HUES48 (cell line): ENCODE results near the gene HRH2.

Experiments used
- H3K27ac ChIP-seq: one replicate; pipeline ENCODE4 v1.7.0; 2013; ENCODE audit warnings: low read depth, low read length, inconsistent platforms
- H3K27me3 ChIP-seq: 2 replicates; pipeline ENCODE4 v1.6.1; 2013; ENCODE audit warnings: mild to moderate bottlenecking, low read length; ENCODE audit not compliant: control insufficient read depth, insufficient read depth
- H3K36me3 ChIP-seq: 2 replicates; pipeline ENCODE4 v1.6.1; 2013; ENCODE audit warnings: low read length; ENCODE audit not compliant: control insufficient read depth, insufficient read depth
- H3K4me1 ChIP-seq: 2 replicates; pipeline ENCODE4 v1.6.1; 2013; ENCODE audit warnings: mild to moderate bottlenecking, low read length; ENCODE audit not compliant: control insufficient read depth, insufficient read depth
- H3K4me3 ChIP-seq: 2 replicates; pipeline ENCODE4 v1.5.1; 2013; ENCODE audit warnings: mild to moderate bottlenecking, low read depth, low read length
- H3K9ac ChIP-seq: 2 replicates; pipeline ENCODE4 v1.6.1; 2013; ENCODE audit warnings: mild to moderate bottlenecking, low read depth, low read length, moderate library complexity
- H3K9me3 ChIP-seq: 2 replicates; pipeline ENCODE4 v1.6.1; 2013; ENCODE audit warnings: low read length; ENCODE audit not compliant: control insufficient read depth, insufficient read depth

Gene HRH2

GRCh38 chr5:175706499-175706898 is 48.6 kb downstream of the HRH2 start:
- H3K27ac ChIP-seq: no peak overlapping the region
- H3K9me3 ChIP-seq: peaks cover 3% of the 10 kb centered on the region; the same call in 1 of the 2 replicates
- H3K4me1 ChIP-seq: no peaks in the 10 kb centered on the region
- no peak overlapping the region for H3K4me3 ChIP-seq
- no peak overlapping the region for H3K9ac ChIP-seq
- H3K36me3 ChIP-seq: no peaks in the 10 kb centered on the region
- no peaks in the 10 kb centered on the region for H3K27me3 ChIP-seq

- H3K9me3 ChIP-seq: peaks cover 3% of the 10 kb centered on the region; the same call in 1 of the 2 replicates
- no peak overlapping the region for H3K4me3 ChIP-seq
- no peak overlapping the region for H3K27ac ChIP-seq
- no peaks in the 10 kb centered on the region for H3K27me3 ChIP-seq
- no peaks in the 10 kb centered on the region for H3K4me1 ChIP-seq
- no peaks in the 10 kb centered on the region for H3K36me3 ChIP-seq
- no peak overlapping the region for H3K9ac ChIP-seq
These were observed 50.0 kb downstream of the HRH2 start for GRCh38 chr5:175707751-175708375.

- H3K27ac ChIP-seq: no peak overlapping the region
- H3K4me1 ChIP-seq: no peaks in the 10 kb centered on the region
- no peaks in the 10 kb centered on the region for H3K27me3 ChIP-seq
- no peaks in the 10 kb centered on the region for H3K36me3 ChIP-seq
- H3K9me3 ChIP-seq: peaks cover 3% of the 10 kb centered on the region; the same call in 1 of the 2 replicates
- H3K9ac ChIP-seq: no peak overlapping the region
- no peak overlapping the region for H3K4me3 ChIP-seq
These were observed 51.5 kb downstream of the HRH2 start for GRCh38 chr5:175709276-175709781.

- peaks cover 3% of the 10 kb centered on the region; the same call in 1 of the 2 replicates for H3K9me3 ChIP-seq
- H3K27ac ChIP-seq: no peak overlapping the region
- no peaks in the 10 kb centered on the region for H3K36me3 ChIP-seq
- no peak overlapping the region for H3K9ac ChIP-seq
- no peaks in the 10 kb centered on the region for H3K27me3 ChIP-seq
- no peak overlapping the region for H3K4me3 ChIP-seq
- H3K4me1 ChIP-seq: no peaks in the 10 kb centered on the region
These were observed 52.5 kb downstream of the HRH2 start for GRCh38 chr5:175710326-175710725.

GRCh38 chr5:175711031-175711430 is 53.2 kb downstream of the HRH2 start:
- Histone ChIP-seq H3K9ac (no peak overlapping the region), H3K27ac (no peak overlapping the region), H3K4me3 (no peak overlapping the region), H3K9me3 (peaks cover 3% of the 10 kb centered on the region; the same call in 1 of the 2 replicates), H3K36me3 (no peaks in the 10 kb centered on the region), H3K27me3 (no peaks in the 10 kb centered on the region), H3K4me1 (no peaks in the 10 kb centered on the region)

- Histone ChIP-seq H3K27me3 (no peaks in the 10 kb centered on the region), H3K36me3 (no peaks in the 10 kb centered on the region), H3K9ac (no peak overlapping the region), H3K9me3 (peaks cover 3% of the 10 kb centered on the region; the same call in 1 of the 2 replicates), H3K27ac (no peak overlapping the region), H3K4me3 (no peak overlapping the region), H3K4me1 (no peaks in the 10 kb centered on the region)
These were observed 53.8 kb downstream of the HRH2 start for GRCh38 chr5:175711472-175712312.

GRCh38 chr5:175712313-175712680 is 54.4 kb downstream of the HRH2 start:
- Histone ChIP-seq H3K4me3 (no peak overlapping the region), H3K4me1 (no peaks in the 10 kb centered on the region), H3K36me3 (no peaks in the 10 kb centered on the region), H3K27ac (no peak overlapping the region), H3K9ac (no peak overlapping the region), H3K27me3 (no peaks in the 10 kb centered on the region), H3K9me3 (peaks cover 8% of the 10 kb centered on the region; the same call in 1 of the 2 replicates)

GRCh38 chr5:175712681-175713085 is 54.8 kb downstream of the HRH2 start:
- H3K4me3 ChIP-seq: no peak overlapping the region
- no peak overlapping the region for H3K9ac ChIP-seq
- no peak overlapping the region for H3K27ac ChIP-seq
- peaks cover 10% of the 10 kb centered on the region; the same call in 1 of the 2 replicates for H3K9me3 ChIP-seq
- H3K27me3 ChIP-seq: no peaks in the 10 kb centered on the region
- no peaks in the 10 kb centered on the region for H3K36me3 ChIP-seq
- no peaks in the 10 kb centered on the region for H3K4me1 ChIP-seq

- H3K27ac ChIP-seq: no peak overlapping the region
- no peaks in the 10 kb centered on the region for H3K27me3 ChIP-seq
- no peaks in the 10 kb centered on the region for H3K36me3 ChIP-seq
- peaks cover 10% of the 10 kb centered on the region; the same call in 1 of the 2 replicates for H3K9me3 ChIP-seq
- no peak overlapping the region for H3K9ac ChIP-seq
- no peak overlapping the region for H3K4me3 ChIP-seq
- no peaks in the 10 kb centered on the region for H3K4me1 ChIP-seq
These were observed 56.1 kb downstream of the HRH2 start for GRCh38 chr5:175713930-175714329.

- H3K9ac ChIP-seq: no peak overlapping the region
- H3K36me3 ChIP-seq: no peaks in the 10 kb centered on the region
- H3K4me3 ChIP-seq: no peak overlapping the region
- no peak overlapping the region for H3K27ac ChIP-seq
- H3K9me3 ChIP-seq: peaks cover 10% of the 10 kb centered on the region; the same call in 1 of the 2 replicates
- no peaks in the 10 kb centered on the region for H3K27me3 ChIP-seq
- no peaks in the 10 kb centered on the region for H3K4me1 ChIP-seq
These were observed 56.7 kb downstream of the HRH2 start for GRCh38 chr5:175714479-175715085.
